Fibroblast of peridontal ligament (primary cell): Measurements from ENCODE around the gene CENPX.
"Not testable (repeated sequence)": the region's sequence is repeated elsewhere in the genome, so short reads cannot be mapped to it uniquely, and the experiment has no call there.

Experiments used
- DNase-seq: peaks from one replicate; pipeline ENCODE4 v3.0.0-alpha.2; 2010; ENCODE audit errors: extremely low read depth

CENPX gene

DNA sequence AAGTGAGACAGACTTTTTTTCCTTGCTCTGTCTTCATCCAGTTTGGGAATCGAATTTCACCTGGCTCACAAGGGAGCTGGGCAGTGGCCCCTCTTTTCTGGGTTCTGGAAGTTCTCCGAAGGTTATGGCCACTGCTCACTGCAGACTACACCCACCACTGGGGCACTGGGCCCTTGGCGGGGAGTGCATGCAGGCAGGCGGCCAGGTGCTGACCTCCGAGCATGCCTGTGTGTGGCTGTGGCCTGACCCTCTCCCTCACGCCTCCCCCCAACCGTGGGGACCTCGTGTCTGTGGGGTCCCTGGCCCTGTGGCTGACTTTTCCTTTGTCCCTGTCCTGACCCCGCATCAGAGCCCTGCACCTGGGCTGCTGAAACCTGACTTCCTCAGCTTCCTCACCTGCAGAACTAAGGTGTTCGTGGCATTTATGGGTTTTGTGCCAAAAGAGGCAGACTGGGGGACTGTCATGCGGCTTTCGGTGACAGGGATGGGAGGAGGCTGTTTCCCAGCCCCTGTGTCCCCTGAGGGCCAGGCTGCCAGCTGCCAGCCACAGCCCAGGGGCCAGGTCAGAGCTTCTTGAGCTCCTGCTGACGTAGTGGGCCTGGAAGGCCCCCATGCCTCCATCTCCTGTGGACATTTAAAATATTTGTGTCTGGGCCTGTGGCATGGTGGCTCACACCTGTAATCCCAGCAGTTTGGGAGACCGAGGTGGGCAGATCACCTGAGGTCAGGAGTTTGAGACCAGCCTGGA is 23.8 kb downstream of the CENPX start:
- DNase-seq, result no peak

DNA sequence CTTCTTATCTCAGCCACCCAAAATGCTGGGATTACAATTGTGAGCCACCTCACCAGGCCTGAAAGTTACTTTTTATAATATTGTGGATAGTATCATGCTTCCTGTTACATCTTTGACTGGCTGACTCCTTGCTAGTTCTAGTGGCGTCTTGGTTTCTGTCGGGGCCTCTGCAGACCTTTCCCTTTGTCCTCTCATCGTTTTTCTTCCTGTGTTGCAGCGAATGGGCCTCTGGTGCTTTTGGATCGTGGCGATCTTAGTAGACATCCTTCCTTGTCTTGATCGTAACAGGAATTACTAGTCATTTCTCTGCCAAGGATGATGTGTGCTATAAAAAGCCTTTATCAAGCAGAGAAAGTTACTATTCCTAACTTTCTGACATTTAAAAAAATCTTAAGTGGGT is 24.5 kb downstream of the CENPX start:
- no peak for DNase-seq

DNA sequence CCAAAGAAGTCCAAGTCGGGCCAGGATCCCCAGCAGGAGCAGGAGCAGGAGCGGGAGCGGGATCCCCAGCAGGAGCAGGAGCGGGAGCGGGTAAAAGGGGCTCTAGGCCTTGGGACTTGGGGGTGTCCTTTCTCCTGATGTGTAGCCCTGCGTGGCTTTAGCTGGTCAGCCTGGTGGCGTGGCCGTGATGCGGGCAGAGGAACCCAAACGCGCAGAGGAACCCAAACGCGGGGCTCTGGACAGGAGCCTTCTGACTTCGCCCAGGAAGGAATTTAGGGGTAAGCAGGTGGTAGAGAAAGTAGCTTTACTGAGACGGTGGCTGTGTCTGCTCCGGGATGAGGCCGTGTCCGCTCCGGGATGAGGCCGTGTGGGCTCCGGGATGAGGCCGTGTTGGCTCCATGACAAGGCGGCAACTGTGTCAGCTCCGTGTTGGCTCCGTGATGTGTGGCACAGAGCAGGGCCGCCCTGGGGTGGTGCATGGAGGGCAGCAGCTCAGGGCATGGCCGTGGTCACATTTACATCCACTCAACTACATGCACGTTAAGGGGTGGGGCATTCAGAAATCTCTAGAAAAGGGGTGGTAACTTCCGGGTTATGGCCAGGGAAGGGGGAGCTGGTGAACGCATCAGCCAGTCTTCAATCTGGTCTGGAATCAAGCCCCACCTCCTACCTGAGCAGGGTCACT is 25.8 kb downstream of the CENPX start:
- no peak for DNase-seq

DNA sequence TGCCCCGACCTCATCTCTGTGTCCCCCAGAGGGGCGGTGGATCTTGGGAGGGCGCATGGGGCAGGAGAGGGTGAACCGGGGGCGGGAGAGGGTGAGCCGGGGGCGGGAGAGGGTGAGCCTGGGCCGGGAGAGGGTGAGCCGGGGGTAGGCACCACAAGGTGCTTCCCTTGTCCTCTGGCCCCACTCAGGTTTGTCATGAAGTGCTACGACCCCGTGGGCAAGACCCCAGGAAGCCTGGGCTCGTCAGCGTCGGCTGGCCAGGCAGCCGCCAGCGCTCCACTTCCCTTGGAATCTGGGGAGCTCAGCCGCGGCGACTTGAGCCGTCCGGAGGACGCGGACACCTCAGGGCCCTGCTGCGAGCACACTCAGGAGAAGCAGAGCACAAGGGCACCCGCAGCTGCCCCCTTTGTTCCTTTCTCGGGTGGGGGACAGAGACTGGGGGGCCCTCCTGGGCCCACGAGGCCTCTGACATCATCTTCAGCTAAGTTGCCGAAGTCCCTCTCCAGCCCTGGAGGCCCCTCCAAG is 26.4 kb downstream of the CENPX start:
- no peak for DNase-seq

DNA sequence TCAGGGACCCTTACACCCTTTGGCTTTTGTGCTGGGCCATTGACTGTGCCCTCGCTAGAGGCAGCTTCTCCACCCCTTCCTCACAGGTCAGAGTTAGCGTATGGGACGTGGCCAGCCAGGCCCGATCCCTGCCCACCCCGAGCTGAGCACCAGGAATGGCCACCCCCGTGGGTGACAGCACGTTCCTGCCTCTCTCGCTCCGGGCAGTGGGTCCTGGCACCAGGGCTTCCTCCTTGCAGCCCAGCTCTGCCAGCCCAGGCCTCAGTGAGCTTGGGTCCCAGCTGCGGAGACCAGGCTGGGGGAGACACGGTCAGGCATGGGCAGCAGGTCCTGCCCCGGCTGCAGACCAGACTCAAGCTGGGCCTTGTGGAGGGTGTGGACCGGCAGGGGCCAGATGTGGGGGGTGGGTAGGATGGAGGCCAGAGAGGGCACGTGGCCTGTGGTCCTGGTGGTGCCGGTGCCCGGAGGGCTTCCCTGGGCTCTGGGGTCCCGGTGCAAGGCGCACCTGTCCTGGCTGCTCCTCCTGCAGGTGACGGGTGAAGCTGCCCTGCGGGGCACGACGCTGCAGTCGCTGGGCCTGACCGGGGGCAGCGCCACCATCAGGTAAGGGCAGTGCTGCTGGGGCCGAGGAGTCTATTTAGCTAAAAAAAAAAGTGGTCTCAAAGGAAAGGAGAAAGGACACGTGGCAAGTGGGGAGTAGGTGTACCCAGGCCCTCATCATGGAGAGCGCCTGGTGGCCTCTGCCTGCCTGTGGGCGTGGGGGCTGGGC is 27.0 kb downstream of the CENPX start:
- no peak for DNase-seq

DNA sequence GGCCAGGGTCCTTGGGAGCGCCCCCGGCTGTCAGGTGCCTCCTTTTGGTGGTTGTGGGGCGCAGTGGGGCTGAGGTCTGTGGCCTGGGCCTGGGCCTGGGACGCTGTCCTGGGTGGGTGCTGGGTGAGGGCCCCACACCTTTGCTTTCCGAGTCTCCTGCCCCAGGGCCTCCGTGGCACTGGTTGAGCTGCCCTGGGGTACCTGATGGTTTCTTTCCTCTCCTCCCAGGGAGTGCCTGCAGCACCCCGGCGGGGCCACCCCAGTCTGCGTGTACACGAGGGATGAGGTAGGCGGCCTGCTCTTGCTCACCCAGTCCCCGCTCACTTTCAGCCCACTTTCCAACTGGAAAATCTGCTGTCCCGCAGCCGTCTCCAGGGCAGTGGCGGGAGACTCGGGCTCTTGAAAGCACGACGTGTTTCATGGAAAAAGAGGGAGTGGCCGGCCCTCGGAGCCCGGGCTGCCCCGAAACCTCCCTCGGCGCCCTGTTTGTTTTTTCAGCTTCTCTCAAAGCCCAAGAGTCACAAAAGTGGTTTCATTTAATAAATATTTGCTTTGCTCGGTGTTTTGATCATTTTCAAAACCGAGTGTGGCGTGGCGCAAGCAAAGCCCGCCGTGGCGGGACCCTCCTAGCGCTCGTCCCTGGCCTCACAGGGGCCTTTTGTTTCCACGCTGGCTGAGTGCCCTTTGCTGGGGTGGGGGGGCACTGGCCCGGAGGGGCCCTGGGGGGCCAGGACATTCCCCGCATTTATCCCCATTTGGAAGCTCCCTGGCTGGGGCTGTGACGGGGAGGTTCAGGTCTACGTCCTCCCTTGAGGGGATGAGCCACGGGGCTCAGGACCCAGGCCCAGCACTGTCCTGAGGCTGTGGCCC is 27.9 kb downstream of the CENPX start:
- DNase-seq, result peak; percentile 7

DNA sequence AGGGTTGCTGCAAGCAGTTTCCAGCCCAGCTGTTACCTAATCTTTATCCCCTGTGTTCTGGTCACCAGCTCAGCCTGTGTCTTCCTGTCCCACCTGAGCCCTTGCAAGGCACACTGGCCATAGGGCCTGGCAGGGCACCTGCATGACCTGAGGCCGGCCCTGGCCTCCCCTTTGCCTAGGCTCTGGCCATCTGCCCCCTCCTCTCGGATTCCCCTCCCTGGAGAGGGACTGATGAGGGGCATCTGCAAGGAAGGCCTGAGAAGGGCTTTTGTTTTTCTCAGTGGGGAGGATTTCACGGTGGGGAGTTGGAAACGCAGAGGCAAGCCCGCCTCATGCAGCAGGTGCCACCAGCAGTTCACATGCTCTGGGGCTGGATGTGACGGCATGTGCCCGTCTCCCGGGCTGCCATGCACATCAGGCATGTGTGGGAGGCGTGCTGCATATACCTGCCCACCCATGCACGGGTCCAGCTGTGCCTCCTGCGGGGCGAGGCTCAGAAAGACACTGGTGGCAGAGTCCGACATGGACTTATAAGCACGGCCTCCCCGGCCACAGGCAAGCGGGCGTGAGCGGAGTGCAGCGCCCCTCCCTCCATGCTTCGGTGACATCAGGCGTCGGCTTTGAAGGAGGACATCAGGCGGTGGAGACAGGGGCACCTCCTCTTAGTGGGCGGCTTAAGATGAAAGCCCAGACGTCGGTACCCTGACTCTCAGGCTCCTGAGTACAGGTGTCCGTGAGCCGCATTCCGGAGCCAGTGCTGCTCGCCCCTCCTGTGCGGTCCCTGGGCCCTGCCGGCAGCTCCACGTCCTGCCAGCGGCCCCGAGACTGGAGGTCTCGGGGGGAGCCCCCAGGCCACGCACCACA is 28.7 kb downstream of the CENPX start:
- DNase-seq, result no peak

DNA sequence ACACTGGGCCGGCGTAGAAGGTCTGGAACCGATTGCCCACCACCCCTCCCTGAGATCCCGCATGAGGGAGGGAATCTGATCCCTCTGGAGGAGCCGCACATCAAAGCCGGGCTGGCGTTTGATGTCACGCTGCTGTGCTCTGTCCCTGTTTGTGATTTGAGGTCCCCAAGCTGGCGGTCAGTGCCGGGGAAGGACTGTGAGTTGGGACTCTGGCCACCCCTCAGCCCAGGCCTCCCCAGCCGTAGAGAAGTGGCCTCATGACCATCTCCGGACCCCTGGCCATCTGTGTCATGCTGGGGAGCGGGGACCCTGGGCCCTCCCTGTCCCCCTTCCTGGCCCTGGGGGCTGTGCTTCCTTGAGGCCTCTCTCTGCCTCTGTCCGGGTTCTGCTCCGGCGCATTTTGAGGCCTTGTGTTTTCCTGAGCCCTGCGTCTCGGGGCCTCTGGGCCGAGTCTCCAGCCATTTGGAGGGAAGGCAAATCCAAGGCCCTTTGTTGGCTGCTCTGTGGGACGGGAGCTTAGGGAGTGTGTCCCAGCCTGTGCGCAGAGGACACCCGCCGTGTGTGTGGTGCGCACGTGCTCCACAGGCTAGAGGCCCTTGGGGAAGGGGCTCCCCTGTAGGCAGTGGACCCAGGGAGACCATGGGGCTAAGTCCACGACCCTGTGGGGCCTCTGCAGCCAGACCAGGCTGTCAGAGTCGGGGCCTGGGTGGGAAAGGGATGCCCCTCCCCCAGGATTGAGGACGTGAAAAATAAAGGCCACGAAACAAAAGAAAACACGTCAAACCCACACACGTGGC is 30.2 kb downstream of the CENPX start:
- no peak for DNase-seq

DNA sequence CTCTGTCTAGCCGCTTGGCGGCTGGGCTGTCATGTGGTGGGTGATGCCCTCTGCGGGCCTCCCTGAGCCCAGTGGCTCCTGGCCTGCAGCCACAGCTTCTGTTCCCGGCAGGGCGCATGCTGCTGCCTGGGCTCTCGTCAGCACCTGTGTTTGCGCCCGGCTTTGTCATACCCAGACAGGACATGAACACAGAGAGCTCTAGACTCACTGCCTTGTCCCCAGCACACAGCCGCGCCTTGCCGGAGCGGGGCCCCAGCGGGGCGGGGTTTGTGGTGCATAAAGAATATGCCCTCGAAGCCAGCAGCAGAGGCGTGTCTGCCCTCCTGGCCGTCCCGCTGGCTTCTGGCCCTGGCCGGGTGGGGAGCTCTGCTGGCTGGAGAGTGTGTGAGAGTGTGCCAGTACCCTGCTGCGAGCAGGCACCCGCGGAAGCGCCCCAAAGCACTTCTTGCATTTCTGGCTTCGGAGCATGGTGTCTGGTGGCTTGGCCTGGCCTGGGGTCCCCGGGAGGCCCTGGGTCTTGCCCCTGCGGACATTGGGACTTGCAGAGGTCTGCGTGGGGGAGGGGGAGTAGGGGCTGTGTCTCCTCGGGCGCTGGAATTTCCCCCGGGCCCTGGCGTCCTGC is 30.9 kb downstream of the CENPX start:
- DNase-seq, result peak; percentile 25

DNA sequence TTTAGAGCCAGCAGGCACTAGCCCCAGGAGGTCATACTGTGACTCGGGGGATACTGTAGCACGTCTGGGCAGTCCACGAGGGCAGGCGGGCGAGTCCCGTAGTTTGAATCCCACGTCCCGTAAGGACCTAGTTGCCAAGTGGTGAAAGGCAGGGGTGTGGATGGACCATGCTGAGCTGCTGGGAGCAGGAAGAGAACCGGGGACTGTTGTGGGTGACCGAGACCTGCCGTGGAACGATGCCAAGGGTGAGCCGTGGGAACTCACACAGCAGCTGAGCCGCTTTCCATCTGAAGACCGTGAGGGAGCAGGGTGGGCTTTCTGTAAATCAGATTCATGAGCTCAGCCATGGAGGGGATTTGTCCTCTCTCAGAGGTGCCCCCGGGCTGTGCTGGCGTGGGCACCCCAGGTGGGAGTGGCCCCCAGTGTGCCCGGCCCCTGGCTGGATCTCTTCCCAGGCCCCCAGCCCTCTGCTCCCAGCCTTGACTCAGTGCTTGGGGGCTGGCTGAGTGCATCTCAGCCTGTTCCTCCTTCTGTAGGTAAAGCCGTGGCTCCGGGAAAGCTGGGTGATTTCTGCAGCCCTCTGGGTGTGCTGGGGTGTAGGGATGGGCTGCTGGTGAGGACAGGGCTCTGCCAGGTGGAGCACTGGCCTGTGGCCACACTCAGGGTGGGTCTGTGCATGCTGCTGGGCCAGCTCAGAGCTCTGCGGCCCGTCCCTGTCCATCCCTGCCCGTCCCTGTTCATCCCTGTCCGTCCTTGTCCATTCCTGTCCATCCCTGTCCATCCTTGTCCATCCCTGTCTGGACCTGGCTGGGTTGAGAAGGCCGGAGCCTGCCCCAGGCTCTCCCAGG is 31.6 kb downstream of the CENPX start:
- DNase-seq, result no peak

DNA sequence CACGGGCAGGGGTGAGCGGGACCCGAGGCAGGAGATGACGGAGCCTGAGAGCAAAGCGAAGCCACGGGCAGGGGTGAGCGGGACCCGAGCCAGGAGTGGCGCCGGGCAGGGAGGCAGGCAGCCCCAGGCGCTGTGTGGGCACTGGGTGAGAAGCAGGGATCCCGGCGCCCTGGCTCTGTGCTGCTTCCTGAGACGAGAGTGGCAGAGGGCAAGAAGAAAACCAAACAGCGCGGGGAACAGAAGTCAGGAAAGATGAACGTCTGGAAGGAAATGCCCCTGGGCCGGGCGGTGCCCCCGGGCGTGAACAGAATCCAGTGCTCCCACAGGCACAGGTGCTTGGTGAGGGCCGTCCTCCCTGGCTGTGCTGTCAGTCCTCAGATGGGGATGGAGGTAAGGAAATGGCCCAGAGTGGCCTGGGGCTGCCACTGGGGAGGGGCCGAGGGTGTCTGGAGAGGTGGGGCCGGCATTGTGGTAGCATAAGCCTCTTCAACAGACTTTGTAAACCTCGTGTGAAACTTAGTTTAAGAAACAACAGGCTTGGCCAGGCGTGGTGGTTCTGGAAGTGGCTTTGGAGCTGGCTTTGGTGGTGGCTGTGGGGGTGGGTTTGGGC is 35.4 kb downstream of the CENPX start:
- no peak for DNase-seq

DNA sequence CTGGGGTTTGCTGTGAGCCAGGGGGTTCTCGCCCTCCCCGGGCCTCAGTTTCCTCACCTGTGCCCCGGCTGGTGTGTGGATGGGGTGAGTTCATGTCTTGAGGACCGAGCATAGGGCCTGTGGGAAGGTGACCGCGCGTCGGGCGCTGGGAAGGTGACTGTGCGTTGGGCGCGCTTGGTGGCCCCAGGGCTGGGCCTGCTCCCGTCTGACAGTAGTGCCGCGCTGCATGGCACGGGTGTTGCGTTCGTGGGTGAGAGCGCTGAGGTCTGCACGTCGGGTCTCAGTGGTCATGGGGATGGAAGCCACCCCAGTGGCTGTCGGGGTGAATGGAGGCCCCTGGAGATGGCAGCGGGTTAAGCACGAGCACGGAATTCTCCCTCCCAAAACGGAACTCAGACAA is 36.1 kb downstream of the CENPX start:
- no peak for DNase-seq

DNA sequence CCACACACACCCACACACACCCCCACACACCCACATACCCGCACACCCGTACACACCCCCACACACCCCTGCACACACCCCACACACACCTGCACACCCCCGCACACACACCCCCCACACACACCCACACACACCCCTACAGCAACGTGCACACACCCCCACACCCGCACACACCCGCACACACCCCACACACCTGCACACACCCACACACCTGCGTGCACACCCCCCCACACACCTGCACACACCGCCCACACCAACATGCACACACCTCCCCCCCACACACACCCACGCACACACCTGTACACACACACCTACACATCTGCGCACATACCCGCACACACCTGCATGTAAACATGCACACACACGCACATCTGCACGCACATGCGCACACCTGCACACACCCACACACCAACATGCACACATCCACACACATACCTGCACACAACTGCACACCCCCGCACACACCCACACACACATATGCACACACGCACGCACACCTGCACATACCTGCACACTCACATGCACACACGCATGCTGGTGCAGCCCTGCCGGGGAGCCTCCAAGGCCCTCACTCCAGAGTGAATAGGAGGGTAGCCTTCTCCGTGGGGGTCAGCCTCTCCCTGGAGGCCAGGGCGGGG is 37.8 kb downstream of the CENPX start:
- DNase-seq, result no peak

DNA sequence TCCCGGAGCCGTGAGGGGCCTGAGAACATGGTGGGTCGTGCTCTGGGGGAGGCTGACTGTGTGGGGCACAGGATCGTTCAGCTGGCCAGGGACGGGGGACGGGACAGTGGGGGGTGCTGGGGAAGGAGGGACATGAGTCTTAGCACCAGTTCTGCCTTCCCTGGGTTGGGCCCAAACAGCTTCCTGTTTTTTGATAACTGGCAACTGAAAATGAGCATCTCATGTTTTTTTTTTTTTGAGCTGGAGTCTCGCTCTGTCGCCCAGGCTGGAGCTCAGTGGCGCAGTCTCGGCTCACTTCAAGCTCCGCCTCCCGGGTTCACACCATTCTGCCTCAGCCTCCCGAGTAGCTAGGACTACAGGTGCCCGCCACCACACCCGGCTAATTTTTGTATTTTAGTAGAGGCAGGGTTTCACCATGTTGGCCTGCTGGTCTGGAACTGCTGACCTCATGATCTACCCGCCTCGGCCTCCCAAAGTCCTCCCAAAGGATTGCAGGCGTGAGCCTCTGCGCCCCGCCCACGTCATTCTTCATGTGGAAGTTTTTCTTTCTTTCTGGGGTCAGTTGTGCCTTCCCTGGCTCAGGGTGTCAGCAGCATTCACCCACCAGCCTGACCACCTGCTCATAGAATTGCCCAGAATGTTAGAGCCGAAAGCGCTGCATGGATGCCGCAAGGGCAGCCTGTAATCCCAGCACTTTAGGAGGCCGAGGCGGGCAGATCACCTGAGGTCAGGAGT is 38.9 kb downstream of the CENPX start:
- no peak for DNase-seq

DNA sequence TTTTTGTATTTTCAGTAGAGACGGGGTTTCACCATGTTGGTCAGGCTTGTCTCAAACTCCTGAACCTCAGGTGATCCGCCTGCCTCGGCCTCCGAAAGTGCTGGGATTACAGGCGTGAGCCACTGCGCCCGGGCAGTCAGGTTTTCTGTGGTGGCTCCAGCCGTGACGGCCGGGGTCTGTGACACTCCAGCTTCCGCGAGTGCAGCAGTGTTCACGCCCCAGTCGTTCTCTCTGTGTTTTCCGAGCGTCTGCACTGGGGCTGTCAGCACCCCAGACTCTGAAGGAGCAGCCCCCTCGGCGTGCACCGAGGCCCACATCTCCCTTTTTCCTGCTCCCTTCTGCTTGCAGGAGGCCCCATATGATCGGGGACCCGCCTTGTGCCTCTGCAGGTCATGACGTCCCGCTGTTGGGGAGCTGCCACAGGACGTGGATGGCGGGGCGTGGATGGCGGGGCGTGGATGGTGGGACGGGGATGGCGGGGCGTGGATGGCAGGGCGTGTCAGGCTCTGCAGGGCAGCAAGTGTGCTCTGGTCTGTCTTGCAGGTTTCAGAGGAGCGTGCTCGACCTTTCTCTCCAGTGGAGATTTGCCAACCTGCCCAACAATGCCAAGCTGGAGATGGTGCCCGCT is 39.6 kb downstream of the CENPX start:
- no peak for DNase-seq

DNA sequence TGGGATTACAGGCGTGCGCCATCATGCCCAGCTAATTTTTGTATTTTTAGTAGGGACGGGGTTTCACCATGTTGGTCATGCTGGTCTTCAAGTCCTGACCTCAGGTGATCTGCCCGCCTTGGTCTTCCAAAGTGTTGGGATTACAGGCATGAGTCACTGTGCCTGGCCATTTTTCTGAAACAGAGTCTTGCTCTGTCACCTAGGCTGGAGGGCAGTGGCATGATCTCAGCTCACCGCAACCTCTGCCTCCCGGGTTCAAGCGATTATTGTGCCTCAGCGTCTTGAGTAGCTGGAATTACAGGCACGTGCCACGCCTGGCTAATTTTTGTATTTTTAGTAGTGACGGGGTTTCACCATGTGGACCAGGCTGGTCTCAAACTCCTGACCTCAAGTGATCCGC is 41.2 kb downstream of the CENPX start:
- not testable (repeated sequence) for DNase-seq
